ENCODE results near the gene CNTNAP2.

CNTNAP2 gene

DNA sequence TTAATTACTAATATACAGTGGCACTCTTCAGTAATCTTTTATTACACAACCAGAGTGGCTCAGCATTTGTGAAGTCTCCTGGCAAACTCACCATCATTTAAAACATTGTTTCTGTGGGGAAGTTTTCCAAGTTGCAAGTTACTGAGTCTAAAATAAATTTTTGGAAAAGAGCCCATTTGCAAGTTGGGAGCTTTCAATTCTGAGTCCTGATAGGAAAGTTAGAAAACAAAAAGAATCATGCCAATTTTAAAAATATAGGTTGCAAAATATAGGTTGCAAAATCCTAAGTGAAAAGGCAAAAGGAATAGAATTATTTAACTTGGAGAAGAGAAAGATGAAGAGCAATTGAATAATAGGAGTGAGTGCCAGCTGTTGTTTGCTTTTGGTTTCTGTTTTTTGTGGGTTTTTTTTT is 2095.1 kb downstream of the CNTNAP2 start:
- no peak for DNase-seq (ENCODE audit: low spot score)

DNA sequence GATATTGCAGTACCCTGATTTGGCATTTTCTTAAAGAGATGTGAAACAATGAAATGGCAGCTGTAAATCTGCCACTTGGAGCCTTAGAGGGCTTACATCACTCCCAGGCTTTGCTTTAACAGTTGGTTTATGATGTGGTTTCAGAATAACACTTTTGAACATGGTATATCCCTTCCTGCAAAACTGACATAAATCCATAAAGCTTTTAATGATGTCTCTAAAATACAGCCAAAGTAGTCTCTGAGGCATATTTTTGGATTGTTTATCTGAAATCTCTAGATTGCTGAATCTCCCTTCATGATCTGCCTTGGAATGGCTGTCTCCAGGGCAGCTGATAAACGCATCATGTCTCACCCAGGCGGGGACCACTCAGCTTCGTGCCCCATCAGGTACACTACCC is 2096.1 kb downstream of the CNTNAP2 start:
- DNase-seq (ENCODE audit: low spot score) = no peak

DNA sequence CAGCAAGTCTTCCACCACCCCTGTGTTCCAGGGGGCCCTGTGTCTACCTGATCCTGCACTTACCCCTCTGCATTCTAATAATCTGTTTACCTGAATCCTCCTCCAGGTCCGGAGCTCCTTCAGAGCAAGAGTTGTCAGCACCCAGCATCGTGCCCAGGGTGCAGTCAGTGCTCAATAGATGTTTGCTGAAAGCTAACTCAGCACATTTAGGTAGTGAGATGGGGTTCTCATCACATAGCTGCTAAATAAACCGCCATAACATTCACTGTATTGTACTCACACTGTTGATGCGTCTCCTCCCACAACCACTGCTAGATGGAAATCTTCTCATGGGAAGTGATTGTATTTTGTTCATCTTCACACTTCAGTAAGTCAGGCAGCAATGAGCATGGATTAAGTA is 2097.5 kb downstream of the CNTNAP2 start:
- DNase-seq (ENCODE audit: low spot score) = no peak

DNA sequence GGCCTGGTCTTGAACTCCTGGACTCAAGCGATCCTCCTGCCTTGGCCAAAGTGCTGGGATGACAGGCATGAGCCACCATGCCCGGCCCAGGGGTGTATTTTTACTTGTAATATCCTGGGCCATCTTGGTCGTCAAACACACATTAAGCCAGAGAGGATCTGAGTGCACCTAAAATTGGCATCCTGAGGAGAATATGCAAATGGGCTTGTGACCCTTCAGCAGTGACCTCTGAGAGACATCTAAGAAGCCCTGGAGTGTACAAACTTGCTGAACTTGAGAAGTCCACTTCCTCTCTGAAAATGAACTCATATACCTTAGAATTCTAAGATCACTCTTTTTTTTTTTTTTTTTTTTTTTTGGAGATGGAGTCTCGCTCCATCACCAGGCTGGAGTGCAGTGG is 2102.0 kb downstream of the CNTNAP2 start:
- no peak for DNase-seq (ENCODE audit: low spot score)

DNA sequence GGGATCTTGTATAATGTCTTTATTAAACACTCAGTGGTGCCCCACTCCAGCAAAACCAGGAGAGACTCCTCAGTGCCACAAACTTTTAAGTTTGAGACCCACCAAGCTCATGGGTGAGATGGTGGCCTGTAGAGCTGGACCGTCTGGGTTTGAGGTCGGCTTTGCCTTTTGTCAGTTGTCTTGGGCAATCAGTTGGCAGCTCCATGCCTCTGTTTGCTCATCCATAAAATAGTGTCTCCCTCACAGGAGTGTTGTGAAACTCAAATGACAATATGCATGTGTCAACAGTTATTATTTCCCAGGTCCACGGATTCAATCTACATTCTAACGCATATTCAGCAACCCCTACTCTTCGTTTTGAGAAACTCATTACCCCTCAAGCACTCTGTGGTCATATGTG is 2106.1 kb downstream of the CNTNAP2 start:
- no peak for DNase-seq (ENCODE audit: low spot score)

DNA sequence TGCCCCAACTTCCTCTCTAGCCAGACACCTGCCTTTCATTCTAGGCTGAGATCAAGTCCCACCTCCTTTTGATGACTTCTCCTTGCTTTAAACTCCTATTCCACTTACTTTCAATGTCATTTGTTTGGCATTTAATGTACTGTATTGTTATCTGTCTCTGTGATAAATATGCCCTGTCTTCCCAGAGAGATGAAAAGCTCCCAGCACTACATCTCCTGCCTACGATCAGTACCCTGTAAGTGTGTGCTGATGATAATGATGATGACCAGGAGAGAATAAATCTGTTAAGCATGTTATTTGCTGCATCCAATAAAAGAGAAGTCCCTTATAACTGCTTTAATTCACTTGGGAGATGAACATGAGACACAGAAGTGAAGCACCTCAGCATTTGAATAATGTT is 2106.6 kb downstream of the CNTNAP2 start:
- no peak for DNase-seq (ENCODE audit: low spot score)

DNA sequence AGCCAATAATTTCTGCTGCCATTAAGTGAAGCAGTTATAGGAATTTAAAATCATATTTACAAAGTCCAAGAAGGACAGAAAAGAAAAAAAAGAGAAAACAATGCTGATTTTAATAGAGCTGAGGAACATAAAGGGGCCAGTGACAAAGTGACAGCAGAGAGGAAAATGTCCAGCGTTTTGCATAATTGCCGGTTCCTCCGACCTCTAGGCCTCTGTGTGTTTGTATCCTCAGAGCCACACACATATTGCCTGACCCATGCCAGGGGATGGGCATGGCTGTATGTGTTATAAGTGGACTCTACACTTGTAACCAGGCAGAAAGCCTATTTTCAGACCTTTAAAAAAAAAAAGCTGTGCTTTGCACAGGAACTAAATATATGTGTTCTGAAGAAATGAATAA is 2107.1 kb downstream of the CNTNAP2 start:
- DNase-seq (ENCODE audit: low spot score) = no peak

DNA sequence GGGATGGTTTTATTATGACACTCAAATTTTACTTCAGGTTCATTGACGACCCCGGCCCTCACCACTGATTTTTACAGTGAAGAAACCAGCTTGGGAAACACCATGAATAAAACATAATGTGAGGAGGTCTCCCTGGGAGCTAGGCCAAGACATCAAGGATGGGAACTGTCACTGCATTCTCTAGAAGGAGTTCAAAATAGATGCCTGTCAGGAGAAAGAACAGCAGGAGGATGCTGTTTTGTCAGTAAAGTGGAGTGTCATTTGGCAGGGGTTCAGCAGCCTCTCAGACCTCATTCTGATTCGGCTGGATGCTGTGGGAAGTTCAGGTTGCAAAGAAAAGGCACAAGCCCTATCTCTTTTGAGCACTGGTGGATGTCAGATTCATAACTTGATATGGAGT is 2113.7 kb downstream of the CNTNAP2 start:
- no peak for DNase-seq (ENCODE audit: low spot score)

DNA sequence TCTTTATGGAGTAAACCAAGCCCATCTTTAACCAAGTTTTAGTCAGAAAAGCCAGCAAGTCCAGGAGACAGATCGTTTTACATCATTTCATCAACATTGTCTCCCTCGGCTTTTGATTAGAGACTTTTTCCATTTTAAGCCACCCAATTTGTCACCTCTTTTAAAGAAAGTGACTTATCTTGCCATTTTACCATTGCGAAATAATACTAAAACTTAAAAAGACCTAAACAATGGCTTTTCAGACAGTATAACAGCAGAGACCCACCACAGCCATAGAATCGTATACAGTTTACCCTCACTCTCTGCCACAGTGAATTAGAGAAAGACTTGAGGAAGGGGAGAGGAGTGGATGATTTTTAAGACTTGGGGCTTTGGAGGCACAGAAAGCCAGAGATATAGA is 2114.3 kb downstream of the CNTNAP2 start:
- DNase-seq (ENCODE audit: low spot score) = no peak

DNA sequence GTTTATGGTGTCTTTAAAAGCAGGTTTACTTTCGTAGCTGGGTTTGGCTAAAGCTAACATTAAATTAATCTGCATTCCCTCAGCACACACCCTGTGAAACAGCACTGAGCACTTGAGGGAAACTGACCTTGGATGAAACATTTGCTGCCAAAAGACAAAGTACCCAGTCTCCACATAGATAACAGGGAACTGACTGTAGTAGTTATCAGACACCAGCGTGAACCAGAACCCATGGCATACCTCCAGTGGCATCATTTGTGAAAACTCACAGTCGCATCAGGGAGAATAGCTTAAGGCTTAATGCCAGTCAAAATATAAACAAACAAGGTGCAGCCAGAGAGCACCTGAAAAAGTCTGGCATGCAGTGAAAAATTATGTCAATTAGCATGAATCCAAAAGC is 2116.2 kb downstream of the CNTNAP2 start:
- DNase-seq (ENCODE audit: low spot score) = no peak

DNA sequence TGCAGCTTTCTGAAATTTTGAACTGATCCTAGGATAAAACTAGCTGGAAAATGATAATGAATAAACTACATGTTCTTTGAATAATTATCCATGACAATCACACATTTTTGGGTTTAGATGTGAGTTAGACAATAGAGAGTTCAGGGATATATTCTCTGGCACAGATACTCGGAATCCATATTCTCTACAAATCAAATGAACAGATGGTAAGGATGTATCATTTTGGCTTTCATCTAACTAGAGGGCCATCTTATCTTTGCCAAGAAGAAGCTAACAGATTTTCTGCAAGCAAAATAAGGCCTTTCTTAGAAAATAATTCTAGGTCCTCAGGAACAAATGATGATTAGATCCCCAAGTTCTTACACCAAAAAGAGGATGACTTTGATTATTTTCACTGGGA is 2118.1 kb downstream of the CNTNAP2 start:
- no peak for DNase-seq (ENCODE audit: low spot score)

DNA sequence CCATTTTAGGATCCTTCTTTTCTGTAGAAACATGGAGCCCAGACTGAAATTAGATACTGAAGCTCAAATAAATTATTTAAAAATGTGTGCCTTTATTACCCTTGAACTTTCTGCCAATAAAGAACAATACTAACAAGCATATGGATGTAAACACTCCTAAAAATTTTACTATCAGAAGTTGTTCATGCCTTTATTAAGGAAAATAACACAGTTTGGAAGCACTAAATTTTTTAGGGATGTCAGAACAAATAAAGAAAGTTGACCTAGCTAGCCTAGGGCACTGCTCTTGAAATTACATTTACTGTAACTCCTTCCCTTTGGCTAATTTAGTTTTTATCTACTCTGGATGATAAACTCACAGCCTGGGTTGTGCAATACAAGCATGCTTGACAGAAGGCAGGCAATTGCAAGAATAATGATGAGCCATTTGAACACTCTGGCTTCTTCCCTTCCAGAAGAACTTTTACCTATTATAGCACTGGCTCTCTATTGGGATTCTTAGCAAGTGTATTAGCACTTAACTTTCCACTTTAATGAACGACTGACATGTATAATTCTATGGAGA is 2122.2 kb downstream of the CNTNAP2 start:
- no peak for DNase-seq (ENCODE audit: low spot score)

DNA sequence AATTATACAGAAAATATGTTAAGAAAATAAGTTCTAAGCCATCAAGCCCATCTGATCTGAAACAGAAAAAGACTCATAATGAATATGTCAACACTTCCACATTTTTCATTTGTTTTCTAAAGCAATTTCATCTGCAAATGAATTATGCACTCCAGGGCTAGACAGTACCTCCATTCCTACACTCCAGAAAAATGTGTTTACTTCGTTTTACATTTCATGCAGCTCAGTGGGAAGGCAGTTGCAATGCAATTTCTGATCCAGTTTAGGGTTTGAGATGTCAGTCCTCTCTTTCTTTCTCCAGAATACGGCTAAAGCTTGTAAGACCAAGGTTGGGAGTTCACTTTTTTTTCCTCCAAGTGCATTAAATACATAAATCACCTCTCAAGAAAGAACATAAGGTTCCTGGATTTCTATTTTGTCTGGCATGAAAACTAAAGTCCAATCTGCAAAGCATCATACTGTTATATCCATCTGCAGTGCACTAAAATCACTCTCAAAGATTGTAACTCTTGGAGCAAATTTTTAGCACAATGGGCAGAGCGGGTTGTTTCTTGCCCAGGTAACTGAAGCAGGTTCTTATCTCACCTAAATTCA is 2125.2 kb downstream of the CNTNAP2 start:
- no peak for DNase-seq (ENCODE audit: low spot score)

DNA sequence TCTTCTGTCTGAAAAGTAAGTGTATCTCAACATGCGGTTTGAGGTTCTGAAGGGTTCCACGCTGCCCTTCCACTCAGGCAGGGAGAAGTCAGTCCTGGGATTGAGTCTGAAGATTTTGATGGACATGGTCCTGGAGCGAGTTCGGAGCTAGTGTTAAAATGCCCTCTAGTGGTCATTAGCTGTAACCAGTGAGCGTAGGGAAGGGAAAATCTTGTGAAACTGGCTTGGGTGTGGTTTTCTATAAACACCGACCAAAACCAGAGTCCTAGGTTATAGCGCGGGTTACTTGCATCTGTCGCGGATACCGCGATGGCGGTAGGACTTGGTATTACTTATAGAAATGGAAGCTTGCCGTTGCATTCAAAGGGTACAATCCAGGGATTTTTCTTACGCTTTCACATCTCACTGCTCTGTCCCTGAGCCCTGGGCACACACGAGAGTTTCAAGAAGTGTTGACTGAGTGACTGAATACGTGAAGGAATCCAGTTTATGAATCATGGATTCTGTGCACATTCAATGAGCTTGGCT is 2125.8 kb downstream of the CNTNAP2 start:
- DNase-seq (ENCODE audit: low spot score) = peak; percentile 40

DNA sequence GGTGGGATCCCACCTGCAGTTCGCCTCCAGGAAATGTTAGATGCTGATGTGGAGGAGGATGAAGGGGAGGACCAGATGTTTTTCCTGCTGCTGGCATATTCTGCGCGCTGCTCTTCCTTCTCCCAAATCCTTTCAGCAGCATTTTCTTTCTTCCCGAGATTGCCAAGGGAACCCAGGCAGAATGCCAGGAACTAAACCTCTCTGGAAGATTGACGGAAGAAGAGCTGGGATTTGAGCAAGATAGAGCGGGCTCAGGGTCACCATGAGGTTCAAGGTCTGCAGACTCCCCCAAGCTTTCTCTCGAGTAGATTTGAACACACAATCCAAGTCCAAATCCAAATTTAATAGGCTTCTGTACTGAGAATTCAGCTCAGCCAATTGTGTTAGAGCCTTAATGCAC is 2128.8 kb downstream of the CNTNAP2 start:
- no peak for DNase-seq (ENCODE audit: low spot score)

DNA sequence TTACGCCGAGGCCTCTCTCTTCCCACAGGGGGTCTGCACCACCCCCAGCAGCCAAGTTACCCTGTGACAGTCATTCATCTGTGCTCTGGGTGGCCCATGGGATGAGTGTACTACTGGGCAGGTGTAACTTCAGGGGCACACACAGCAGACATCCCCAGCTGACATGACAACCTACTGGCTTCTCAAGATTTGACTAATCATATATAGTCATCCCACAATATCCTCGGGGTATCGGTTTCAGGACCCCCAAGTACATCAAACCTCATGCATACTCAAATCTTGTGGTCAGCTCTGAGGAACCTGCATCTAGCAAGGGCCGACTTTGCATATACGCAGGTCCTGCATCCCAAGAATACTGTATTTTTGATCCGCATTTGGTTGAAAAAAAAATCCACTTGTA is 2137.0 kb downstream of the CNTNAP2 start:
- DNase-seq (ENCODE audit: low spot score) = no peak

DNA sequence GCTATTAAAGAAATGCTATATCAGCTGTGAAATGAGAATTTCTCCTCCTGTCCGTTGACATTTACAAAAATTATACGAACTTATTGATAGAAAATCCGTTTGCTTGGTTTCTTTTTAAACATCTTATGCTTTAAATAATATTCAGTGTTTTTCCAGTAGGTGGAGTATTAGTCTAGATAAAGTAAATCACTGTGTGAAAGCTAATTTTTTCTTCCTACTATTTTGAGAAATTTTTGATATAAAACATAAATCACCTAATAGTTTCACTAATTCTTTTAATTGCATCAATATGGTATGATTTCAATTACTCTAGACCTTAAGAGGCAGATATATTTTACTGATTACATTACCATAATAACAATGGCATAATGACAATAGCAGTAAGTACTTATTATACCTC is 2138.7 kb downstream of the CNTNAP2 start:
- no peak for DNase-seq (ENCODE audit: low spot score)

DNA sequence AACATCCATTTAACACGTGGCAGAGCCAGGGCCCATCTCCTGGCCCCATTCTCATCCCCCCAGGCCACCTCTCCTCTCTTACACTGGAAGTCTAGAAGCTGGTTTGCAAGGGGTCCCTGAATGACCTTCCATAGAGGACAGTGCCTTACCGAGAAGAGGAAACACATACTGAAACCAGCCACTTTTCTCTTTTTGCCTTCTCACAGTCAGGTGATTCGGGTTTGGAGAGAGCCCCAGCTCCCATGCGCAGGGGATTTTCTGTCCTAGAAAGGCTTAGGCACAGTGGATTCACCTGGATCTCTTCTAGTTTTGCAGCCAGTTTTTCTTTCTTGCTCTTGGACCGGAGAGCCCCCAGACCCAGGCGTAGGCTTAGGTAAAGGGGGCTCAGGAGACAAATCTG is 2139.8 kb downstream of the CNTNAP2 start:
- DNase-seq (ENCODE audit: low spot score) = no peak

DNA sequence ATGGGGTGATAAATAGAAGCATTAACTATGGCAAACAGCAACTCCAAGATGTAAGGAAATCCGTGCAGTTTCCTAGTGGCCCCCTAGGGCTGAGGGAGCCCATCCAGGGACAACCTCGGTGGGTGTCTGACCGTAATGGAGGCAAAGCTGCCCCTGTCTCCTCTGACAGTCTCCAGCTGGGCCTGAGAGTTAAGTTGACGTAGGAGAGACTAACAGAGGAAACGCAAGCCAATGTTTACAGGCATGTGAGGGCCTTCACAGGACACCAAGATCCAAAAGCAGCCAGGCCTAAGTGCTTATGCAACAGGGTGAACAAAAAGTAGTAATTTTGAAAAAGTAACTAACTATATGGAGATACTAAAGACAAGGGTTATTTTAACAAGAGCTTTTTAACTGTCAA is 2144.0 kb downstream of the CNTNAP2 start:
- DNase-seq (ENCODE audit: low spot score) = no peak

DNA sequence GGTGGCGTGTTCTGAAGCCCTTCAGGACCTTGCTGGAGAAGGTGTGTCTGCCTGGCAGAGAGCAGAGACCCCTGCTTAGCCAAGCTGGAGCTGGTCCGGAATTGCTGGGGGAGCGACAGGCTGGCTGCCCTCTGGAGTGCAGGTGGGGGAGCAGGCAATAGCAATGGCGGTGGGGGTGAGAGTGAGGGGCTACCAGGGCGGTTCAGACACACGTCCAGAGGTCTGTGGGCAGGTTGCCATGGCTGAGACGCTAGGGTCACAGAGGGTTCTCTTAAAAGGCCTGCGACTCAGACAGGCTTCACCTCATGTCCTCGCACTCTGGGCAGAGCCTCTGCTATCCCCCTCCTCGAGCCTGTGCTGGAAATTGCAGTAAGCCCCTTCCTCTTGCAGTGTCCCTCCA is 2144.9 kb downstream of the CNTNAP2 start:
- DNase-seq (ENCODE audit: low spot score) = no peak

DNA sequence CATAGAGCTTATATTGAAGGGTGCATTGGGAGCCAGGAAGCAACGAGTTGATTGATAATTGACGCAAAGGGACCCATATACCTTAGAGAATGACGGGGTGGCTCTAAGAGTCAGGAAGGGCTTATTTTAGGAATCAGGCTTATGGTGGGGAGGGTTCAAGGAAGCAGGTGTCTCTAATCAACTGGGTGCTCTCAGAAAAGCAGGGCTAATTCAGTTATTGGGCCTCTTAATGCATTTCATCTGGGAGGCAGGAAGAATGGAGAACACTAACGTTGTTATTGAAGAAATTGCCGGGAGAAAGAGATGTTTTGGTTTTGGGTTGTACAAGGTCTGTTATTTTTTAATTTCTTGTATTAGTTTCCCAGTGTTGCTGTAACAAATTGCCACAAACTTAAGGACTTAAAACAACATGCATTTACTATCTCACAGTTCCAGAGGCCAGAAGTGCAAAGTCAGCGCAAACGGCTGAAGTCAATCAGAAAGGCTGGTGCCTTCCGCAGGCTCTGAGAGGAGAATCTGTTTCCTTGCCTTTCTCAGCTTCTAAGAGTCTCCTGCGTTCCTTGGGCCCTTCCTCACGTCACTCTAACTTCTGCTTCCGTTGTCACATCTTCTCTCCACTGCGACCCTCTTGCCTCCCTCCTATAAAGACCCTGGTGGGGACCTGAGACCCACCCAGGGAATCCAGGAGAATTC is 2145.5 kb downstream of the CNTNAP2 start:
- DNase-seq (ENCODE audit: low spot score) = no peak

DNA sequence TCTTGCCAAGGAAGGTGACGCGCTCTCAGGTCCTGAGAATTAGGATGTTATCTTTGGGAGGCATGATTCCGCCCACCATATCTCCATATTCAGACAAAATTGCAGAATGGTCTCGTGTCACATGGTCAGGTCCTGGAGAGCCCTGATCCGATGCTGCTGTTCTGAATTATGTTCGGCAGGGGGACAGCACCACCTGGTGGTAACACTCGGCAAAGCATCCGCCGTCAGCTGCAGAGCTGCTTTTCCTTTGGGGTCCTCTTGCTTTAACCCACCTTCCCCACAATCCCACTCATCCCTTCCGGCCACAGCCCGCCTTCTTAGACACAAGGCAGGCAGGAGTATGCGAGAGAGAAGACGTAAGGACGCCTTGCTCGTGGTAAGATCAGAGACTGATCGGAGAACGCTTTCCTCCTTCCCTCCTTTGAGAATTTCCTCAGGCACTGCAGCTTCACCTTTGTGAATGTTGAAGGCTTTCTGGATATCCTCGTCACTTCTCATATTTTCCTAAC is 2146.2 kb downstream of the CNTNAP2 start:
- peak; percentile 48 for DNase-seq (ENCODE audit: low spot score)

DNA sequence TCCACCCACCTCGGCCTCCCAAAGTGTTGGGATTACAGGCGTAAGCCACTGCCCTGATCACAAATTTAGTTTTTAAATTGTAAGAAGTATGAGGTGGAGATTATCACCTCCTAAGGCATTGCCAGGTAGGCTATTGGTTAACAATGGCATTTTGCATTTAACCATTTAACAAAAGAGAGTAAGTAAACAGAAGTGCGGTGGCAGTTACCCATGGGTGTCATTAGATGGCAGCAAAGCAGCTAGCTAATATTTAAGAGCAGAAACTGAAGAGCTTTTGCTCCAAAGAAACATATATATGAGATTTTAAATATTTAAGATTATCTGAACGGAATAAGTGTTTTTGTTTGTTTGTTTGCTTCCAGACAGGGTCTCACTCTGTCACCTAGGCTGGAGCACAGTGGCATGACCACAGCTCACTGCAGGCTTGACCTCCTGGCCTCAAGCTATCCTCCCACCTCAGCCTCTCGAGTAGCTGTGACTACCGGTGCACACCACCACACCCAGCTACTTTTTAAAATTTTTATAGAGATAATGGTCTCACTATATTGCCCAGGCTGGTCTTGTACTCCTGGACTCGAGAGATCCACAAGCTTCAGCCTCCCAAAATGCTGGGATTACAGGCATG is 2148.4 kb downstream of the CNTNAP2 start:
- DNase-seq (ENCODE audit: low spot score) = peak; percentile 20

Measured in AG08395 (cell line).